Measurements from ENCODE around the gene LTBP2.

The LTBP2 gene

DNA sequence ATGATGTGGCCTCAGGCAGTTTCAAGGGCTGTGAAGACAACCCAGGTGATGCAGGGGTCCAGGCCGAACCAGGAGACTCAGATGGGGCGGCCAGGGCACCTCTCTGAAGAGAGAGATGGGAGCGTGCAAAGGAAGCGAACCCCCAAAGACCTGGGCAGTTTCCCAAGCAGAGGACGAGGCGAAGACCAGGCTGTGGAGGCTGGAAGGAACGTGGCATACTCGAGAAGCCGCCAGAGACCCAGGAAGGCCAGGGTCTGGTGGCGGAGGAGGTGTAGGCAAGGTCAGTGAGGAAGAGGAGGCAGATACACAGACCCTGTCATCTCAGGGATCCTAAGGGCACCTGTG, 24.7 kb downstream of the LTBP2 start:
- no peak for DNase-seq

DNA sequence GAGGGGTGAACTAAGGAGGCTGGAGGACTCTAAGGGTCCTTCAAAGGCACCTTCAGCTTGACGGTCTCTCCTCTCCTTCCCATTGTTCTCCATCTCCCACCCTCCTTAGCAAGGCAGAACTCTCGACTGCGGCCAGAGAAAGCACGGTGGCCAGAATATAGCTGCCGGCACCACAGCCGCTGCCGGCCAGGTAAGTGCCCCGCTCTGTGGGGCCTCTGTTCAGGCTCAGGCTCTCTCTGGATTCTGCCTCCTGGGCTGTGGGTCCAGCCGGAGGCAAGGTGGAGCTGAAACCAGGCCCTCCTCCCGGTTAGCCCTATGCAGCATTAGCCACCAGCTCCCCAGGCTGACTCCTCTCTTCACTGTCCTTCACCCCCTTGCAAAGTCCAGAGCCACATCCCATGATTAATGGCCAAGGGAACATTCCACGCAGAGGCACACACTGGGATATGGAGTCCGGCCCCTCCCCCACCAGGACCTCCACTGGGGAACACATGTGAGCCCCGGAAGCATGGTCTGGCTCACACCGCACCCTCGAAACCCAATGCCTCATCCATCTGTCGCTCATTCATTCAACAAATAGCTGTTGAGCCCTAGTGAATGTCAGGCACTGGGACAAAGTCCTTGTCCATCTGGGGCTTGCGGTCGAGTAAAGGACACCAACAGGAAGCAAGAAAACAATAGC, 25.2 kb downstream of the LTBP2 start:
- DNase-seq = no peak

DNA sequence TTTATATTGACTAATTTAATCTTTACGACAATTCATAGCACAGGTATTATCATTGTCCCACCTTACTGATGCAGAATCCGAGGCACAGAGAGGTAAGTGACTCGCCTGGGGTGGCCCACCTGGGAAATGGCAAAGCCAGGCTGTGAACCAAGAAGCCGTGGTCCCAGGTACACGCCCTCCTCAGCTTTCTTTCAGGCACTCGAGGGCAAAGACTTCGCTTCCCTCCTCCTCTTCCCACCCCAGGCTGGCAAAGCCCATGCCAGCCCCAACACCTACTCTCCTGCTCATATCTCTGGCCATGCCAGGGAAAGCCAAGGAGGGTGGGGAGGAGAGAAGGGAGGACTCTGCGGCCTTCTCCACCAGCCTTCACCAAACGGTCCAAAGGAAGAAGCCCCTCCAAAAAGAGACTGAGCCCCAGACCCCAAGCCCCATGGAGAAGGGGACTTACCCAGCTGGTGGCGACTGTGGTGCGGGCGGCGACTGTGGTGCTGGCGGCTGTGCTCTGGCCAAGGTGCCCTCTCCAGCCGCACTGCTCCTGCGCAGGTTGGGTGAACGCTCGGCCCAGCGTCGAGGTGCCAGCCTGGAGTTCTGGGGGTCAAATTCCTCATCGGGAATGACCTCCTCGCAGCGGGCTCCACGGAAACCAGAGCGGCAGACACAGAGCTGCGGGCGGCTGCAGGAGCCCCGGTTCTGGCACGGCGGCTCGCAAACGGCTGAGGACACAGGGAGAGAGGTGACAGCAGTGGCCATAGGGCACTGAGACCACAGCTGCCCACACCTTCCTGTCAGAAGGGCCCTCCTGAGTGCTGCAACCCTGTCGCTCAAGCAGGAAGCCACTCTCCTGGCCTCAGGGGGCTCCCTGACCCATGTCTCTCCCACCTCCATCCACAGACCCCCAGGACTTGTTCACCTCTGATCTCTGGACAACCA, 26.4 kb downstream of the LTBP2 start:
- DNase-seq = no peak

DNA sequence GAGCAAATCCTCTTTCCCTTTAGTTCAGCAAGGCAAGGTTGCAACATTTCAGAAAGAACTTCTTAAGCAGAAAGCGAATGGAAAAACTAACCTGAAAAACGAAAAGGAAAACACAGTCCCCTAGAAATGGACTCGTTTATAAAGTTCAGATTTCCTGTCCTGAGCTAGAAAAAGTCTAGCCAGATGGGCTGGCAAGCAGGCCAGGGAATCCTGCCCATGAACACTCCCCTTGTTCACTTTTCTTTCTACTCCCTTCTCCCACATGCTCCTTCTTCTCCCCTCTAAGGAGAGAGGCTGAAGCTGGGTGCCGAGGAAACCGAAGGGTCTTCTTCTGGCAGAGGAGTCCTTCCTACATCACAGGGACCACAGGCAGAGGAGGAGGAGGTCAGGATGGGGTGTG, 27.1 kb downstream of the LTBP2 start:
- DNase-seq = no peak

DNA sequence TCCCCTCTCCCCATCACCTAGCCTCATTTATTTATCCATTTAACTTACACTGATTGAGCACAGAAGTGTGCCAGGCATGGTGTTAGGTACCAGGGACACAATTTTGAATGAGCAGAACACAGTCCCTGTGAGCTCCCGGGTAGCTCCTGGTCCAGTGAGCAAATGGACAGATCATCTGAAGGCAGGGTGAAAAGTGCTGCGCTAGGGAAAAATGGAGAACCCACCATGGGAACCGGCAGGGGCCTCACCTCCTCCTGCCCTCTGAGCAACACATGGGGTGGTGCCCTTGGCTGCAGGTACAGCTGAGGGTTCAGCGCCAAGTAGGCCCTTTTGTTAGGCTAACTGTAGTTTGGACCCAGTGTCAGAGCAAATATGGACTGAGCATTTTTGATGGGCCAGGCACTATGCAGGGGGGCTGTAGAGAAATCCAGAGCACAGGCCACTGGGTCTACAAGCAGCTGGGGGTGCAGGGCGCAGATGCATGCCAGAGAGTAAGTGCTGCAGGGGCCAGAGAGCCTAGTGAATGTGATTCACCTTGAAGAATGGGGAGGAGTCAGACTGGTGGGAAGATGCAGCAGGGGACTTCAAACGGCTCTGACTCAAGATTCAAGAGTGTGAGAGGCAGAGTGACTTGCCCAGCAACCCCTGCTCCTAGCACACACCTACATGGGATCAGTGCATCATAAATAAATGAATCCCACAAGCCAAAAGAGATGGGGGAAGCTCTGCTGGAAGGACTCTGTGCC, 28.2 kb downstream of the LTBP2 start:
- DNase-seq = peak; percentile 23

DNA sequence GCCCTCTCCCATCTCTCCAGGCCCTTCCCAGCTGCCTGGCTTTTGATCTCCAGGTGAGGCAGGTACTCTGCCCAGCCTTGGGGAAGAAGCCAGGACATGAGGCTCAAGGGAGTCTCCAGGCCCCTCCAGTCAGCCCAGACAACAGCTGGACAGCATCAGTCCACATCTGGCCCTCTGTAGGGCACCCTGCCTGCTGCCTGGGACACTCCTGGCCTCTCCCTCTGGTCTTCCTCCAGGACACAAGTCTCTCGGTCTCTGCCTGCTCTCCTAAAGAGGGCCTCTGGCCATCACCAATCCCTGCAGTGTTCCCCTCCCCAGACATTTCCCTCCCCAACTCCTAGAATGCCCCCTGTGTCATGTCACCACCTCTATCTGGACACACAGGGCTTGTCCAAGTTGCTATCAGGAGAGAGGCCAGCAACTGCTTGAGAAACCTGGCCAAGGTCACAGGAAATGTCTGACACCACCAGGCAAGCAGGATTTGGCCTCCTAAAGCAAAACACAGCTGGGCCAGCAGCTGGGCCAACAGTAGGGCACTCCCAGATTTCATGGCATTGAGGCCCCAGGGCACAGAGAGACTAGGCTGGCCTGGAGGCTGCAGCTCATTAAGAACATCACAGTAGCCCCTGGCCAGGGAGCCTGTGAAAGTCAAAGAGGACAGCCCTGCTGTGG, 29.0 kb downstream of the LTBP2 start:
- DNase-seq = no peak

DNA sequence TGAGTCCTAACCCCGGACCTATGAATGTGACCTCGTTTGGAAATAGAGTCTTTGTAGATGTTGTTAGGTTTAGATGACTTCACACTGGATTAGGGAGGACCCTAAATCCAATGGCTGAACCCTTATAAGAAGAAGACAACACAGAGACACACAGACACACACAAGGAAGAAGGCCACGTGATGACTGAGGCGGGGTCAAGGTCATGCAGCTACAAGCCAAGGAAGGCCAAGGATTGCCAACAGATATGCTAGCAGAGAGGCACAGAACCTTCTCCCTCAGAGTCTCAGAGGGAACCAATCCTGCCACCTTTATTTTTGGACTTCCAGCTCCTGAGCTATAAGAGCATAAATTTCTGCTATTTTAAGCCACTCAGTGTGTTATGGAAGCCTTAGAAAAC, 31.8 kb downstream of the LTBP2 start:
- DNase-seq = no peak

DNA sequence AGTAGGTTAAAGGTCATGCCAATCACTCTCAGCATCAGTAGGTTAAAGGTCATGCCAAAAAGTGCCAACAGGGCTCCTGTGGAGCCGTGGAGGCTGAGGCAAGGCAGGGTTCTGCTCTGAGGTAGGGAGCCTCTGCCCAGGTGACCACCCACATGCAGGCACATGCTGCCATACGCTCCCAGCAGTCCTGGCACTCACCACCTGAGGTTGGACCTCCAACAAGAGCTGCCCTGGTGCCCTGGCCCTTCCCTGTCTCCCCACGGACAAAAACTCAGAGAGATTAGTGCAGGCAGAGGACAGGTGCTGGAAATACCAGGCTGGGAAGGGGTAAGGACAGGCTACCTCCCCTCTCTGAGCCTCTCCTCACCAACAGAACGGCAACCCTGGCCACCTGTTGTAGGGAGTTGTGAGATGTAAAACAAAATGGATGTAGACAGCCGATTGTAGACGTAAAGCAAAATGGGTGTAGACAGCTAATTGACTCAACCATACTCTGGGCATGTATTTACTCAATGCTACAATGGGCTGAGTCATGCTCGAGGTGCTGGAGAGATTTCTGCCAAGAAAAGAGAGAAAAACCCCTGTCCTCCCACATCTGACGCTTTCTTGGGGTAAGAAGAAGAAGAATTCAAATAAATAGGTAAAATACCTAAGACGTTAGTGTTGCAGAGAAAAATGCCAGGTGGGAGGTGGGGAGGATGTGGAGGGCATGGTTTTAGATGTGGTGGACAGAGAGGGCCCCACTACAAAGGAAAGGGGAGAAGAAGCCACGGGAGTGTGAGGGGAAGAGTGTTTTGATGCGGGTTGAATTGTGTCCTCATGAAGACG, 32.4 kb downstream of the LTBP2 start:
- peak; percentile 13 for DNase-seq

DNA sequence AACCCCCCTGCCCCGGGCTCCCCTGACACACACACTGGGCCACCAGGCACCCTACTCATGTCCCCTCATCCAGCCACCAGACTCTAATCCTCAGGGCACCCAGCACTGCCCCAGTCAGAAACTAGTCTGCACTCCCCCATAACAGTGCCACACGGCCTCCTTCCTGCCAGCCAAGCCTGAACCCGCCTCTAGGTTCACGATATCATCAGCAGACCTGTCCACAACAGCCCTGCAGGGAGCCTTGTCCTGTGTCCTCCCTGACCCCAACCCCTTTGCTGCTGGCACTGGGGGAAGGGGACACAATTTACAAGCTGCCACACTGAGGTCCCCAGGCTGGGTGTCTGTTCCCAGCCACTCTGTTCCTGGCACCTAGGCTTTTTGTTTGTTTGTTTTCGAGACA, 33.6 kb downstream of the LTBP2 start:
- DNase-seq = no peak

DNA sequence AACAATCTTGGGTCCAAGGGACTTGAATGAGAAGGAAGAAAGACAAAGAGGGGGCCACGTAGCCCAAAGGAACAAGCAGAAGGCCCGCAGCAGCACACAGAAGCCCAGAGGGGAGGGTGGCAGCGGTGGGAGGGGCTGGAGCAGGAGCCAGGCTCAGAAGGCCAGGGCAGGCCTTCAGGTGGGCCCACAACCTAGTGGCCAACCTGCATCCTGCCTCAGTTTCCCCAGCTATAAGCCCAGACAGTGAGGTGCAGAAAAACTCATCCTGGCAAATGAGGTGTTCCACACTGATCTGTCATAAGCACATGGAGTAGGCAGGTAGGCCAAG, 34.1 kb downstream of the LTBP2 start:
- no peak for DNase-seq

DNA sequence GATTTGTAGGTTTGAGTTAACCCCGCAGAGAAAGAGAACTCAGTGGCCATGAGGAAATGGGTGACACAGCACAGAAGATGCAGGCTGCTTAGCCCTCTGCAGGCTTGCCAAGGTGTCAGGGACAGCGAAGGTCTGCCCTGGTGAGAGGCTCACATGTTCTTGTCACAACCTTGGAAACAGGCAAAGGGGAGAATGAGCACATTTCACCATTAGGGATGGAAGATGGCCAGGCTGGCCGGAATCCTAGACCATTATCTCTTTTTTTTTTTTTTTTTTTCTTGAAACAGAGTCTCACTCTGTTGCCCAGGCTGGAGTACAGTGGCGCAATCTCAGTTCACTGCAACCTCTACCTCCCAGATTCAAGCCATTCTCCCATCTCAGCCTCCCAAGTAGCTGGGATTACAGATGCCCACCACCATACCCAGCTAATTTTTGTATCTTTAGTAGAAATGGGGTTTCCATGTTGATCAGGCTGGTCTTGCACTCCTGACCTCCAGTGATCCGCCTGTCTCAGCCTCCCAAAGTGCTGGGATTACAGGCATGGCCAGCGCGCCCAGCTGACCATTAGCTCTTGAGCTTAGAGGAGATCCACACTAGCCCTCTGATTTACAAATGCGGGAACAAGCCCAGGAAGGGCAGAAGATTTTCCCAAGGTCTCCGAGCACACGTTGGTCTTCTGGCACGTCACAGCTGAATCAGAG, 34.6 kb downstream of the LTBP2 start:
- no peak for DNase-seq

DNA sequence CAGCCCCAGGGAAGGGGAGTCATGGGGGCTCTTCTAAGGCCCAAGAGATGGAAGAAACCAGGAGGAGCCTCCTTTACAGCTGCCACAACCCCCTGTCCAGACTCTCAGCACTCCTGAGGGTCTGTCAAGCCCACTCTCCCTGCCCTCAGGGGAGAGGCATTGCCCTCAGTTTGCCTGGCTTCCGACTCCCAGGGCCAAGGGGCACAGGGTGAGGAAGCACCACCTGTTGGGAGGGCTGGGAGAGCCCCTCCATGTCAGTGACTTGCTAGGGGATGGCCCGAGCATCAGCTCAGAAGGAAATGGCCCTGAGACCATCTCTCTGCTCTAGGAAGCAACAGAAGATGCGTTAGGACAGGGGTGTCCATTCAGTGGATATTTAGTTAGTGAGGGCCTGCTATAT, 36.1 kb downstream of the LTBP2 start:
- no peak for DNase-seq

DNA sequence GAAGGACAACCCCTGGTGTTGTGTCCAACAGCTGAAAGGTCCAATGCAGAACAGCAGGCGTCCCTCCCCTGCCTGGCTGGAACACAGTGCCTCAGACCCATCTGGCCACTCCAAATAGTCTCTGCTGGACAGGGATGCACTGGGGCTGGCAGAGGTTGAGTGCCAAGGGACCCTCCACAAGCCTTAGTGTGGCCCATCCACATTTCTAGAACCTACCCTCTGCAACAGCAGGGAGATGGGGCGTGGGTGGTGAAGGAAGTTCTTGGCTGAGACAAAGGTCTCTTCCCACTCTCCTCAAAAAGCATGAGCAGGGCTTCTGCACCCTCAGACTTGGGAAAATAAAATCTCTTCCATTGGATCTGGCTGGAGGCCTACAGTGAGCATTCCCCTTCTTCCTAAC, 36.5 kb downstream of the LTBP2 start:
- no peak for DNase-seq

DNA sequence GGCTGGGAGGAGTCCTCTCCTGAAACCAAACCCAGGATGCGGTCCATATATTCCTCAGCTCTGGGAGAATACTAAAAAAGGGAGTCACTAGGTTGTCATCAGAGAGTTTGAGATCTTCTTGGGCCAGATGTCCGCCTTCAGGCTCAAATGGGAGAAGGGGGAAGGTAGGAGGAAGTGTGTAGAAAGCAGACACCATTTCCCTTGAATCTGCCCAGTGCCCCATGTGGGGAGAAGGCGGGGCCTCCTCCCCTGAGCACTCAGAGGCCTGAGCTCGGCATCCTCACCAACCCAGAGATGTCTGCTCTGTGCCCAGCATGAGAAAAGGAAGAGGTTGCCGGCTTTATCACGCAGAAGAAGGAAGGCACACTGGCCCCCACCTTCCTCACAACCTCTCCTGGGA, 37.3 kb downstream of the LTBP2 start:
- no peak for DNase-seq

DNA sequence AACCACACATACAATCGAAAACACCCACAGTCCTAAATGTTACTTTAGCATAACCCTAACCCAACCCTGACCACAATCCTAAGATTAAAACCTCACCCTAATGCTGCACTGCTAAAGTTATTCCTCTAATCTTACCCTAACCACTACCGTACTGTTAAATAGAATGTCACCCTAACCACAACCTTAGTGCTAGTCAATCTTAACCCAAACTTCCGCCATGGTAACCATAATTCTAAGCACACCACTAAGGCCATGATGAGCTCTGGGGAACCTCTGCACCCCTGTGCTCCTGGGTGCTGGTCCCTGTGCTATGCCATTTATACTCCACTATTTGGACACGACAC, 38.0 kb downstream of the LTBP2 start:
- DNase-seq = no peak

DNA sequence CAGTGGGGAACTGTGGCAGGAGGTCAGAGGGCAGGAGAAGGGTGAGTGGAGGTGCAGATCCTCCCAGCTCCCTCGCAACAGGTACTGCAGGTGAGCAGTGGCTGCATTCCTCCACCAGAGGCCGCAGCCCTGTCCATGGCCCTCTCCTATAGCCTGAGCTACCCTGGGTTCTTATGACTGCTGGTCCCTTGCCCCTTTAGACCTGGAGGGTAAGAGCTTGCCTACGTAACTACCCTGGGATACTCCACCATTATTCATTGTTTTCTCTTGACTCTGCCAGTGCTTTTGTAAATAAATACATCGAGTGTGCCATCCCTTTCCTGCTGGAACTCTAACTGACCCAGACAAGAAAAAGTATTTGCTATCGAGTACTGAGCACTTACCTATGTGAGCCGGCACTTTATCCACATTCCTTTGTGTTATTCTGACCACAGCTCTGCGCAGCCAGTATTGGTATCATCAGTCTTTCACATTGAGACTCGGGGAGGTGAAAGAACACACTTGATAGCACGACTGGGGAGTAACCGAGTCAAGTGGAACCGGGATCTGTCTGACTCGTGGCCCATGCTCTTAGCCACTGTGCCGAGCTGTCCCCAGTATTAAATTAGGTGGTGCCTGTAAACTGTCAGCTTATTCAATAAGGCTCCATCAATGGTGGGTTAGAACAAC, 38.5 kb downstream of the LTBP2 start:
- no peak for DNase-seq

DNA sequence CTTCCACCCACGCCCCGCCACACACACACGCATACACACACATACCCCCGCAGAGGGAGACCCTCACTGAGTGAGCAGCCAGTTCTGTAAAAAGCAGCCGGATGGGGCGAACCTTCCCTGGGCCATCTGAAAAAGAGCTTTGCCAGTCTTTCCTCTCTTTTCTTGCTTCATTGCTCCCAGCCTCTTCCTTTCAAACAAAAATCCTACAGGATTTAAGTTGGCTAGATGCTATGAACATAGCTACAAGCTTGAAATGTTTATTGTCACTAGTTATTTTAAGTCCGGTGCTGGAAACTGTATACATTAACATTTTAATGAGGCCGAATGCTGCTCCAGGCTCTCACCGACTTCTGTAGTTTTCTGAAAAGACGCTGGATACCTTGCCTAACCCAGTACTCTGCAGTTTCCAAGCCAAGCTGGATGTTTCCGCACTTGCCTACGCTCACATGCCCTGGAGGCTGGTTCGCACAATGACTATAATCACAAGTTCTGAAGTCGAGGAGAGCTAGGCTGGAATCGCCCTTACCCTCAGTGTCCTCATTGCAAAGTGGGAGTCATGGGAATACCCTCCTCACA, 39.2 kb downstream of the LTBP2 start:
- no peak for DNase-seq

DNA sequence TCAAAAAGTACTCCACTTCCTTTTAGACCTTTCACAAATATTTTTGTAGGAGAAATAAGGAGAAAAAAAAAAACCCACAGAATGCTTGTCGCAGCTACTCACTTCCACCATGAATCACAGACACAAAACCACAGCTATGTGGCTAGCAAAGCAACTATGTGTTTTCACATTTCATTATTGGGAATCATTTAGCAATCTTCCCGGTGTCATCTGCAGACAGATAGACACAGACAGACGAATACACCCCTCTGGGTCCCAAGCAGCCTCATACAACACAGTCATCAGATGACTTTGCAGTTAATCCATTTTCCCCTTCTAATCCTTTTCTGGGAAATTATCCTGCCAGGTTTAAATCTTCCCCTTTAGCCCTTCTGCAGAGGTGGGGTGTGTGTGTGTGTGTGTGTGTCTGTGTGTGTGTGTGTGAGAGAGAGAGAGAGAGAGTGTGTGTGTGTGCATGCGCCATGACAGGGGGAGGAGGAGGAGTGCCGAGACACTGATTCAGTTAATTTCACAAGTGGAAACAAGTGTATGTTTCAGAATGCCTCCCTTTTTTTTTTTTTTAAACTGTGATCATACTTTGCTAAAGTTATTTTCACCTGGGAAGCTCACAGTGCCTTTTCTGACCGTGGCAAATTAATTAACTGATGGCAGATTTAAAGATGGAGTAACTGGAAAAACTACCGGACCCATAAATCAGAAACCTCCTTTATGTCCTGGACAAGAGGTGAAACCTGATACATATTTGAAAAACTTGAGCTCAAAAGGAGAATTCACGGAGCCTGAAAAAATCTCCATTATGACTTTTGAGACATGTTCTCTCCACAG, 39.9 kb downstream of the LTBP2 start:
- no peak for DNase-seq

DNA sequence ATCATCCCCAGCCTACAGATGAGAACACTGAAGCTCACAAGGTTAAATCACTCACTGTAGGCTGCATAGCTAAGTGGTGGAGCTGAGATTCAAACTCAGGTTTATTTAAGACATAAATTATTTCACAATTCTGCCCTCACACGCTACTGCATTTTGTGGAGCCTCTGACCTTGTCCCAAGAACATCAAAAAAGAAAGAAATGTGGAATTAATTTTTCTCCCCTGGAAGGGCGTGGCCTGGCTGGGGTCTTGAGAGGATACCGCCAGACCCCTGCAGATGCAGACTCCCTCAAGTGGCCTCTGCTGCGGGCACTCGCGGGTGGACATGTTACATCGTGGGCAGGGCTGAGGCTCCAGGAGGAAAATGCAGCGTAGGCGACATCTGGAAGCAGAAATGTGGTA, 40.6 kb downstream of the LTBP2 start:
- DNase-seq = no peak

DNA sequence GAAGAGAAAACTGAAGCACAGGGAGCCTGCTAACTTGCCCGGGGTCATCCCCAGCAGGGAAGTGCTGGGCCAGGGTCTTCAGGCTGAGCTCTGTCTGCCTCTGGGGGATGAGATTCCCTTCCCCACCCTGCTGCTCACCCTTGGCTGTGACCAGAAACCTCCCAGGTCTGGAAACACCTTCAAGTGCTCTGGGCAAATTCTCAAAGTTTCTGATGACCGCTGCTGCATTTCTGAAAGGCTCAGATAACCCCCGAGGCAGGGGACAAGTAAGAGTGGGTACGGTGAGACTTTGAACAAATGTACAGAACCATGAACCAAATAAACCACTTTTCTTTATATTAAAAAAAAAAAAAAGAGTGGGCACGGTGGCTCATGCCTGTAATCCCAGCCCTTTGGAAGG, 41.3 kb downstream of the LTBP2 start:
- DNase-seq = no peak
